AG09309 (cell line): ENCODE results near the gene NNAT.
"Not testable (repeated sequence)": the region's sequence is repeated elsewhere in the genome, so short reads cannot be mapped to it uniquely, and the experiment has no call there.

Experiments used
- DNase-seq: peaks from one replicate; pipeline ENCODE4 v3.0.0-alpha.2; 2010; ENCODE audit warnings: low read depth
- H3K4me3 ChIP-seq: 2 replicates; pipeline ENCODE4 v1.5.1; 2011; ENCODE audit warnings: mild to moderate bottlenecking, low read depth, low read length, moderate library complexity; ENCODE audit not compliant: control insufficient read depth
- CTCF ChIP-seq: IDR thresholded peaks from 2 replicates; pipeline ENCODE4 v1.5.1; 2011; ENCODE audit warnings: mild to moderate bottlenecking, low read depth, low read length, inconsistent platforms; ENCODE audit not compliant: insufficient read depth, control insufficient read depth; ENCODE audit errors: missing control alignments

NNAT gene

GRCh38 chr20:37552415-37552814 is 31.4 kb downstream of the NNAT start:
- TF ChIP-seq CTCF, result no peak
- no peak for DNase-seq
- H3K4me3 ChIP-seq, result no peak overlapping the region

GRCh38 chr20:37554721-37555298 is 33.8 kb downstream of the NNAT start:
- not testable (repeated sequence) for DNase-seq, H3K4me3 ChIP-seq

GRCh38 chr20:37556538-37556937 is 35.5 kb downstream of the NNAT start:
- DNase-seq, result no peak
- TF ChIP-seq CTCF, result no peak
- H3K4me3 ChIP-seq, result no peak overlapping the region

- TF ChIP-seq CTCF, result no peak
- no peak for DNase-seq
- no peak overlapping the region for H3K4me3 ChIP-seq
Measured at GRCh38 chr20:37558306-37558705, 37.3 kb downstream of the NNAT start.

GRCh38 chr20:37558779-37559178 is 37.7 kb downstream of the NNAT start:
- no peak for DNase-seq
- no peak for TF ChIP-seq CTCF
- no peak overlapping the region for H3K4me3 ChIP-seq

GRCh38 chr20:37559312-37560027 is 38.4 kb downstream of the NNAT start:
- DNase-seq, result no peak
- no peak for TF ChIP-seq CTCF
- H3K4me3 ChIP-seq, result no peak overlapping the region

GRCh38 chr20:37560629-37561028 is 39.6 kb downstream of the NNAT start:
- no peak for DNase-seq
- TF ChIP-seq CTCF, result no peak
- H3K4me3 ChIP-seq, result no peak overlapping the region
